ENCODE results near the gene NUP50. TPM values are rescaled to one million over a fixed set of nuclear protein-coding genes. Genes with fewer than 3 reads are reported as not detected.

NUP50 gene
- total RNA-seq, 1 experiment from 2014 or later, result 49.8 TPM

DNA sequence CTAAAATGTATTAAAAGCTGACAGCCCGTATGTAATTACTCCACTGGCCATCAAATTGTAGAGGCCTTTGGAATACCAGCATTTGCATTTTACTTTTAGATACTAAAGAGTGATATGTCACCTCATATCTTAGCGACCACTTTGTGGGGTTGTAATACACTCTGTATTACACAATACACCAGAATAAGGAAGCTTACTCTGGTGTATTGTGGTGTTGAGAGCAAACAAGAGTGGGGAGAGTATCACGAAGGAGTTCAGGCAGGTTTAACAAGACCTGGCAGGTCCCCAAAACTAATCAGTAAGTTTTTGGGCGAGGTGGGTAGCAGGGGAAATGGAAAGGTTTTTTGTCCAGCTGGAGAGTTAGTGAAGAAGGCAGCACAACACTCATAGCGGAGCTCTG is 3.2 kb downstream of the NUP50 start:
- Histone ChIP-seq H3K27ac (ENCODE audit: low read length) (no peak overlapping the region), H3K36me3 (ENCODE audit: insufficient read depth, low read length) (peaks cover 49% of the 10 kb centered on the region), H3K4me3 (ENCODE audit: low read length) (no peak overlapping the region), H3K4me1 (ENCODE audit: low read length) (peaks cover 18% of the 10 kb centered on the region), H2AFZ (ENCODE audit: low read length) (no peak overlapping the region), H3K9me3 (ENCODE audit: low read length) (no peaks in the 10 kb centered on the region), H3K9ac (ENCODE audit: low read length) (no peak overlapping the region), H3K27me3 (ENCODE audit: low read length) (no peaks in the 10 kb centered on the region), H4K20me1 (ENCODE audit: insufficient read depth, low read depth, low read length) (peaks cover 20% of the 10 kb centered on the region), H3K79me2 (ENCODE audit: low read length) (peaks cover 93% of the 10 kb centered on the region), H3K9me2 (replicated peaks; ENCODE audit: insufficient read depth, low read length) (no peaks in the 10 kb centered on the region), H3K4me2 (ENCODE audit: low read depth, low read length, poor library complexity, severe bottlenecking) (no peak overlapping the region)
- no peak for DNase-seq

- no peaks in the 10 kb centered on the region for H3K27me3 ChIP-seq (ENCODE audit: low read length)
- H3K36me3 ChIP-seq (ENCODE audit: insufficient read depth, low read length), result peaks cover 64% of the 10 kb centered on the region
- H3K4me1 ChIP-seq (ENCODE audit: low read length), result peaks cover 11% of the 10 kb centered on the region
- H4K20me1 ChIP-seq (ENCODE audit: insufficient read depth, low read depth, low read length), result peaks cover 23% of the 10 kb centered on the region
- H3K4me2 ChIP-seq (ENCODE audit: low read depth, low read length, poor library complexity, severe bottlenecking), result no peak overlapping the region
- H3K79me2 ChIP-seq (ENCODE audit: low read length), result peaks cover 96% of the 10 kb centered on the region
- no peak overlapping the region for H3K4me3 ChIP-seq (ENCODE audit: low read length)
- DNase-seq, result no peak
- no peaks in the 10 kb centered on the region for H3K9me3 ChIP-seq (ENCODE audit: low read length)
- no peak overlapping the region for H3K9ac ChIP-seq (ENCODE audit: low read length)
- no peaks in the 10 kb centered on the region for H3K9me2 ChIP-seq (replicated peaks; ENCODE audit: insufficient read depth, low read length)
- H2AFZ ChIP-seq (ENCODE audit: low read length), result no peak overlapping the region
- no peak overlapping the region for H3K27ac ChIP-seq (ENCODE audit: low read length)
Observed at GRCh38 chr22:45169591-45170466, 6.1 kb downstream of the NUP50 start.

DNA sequence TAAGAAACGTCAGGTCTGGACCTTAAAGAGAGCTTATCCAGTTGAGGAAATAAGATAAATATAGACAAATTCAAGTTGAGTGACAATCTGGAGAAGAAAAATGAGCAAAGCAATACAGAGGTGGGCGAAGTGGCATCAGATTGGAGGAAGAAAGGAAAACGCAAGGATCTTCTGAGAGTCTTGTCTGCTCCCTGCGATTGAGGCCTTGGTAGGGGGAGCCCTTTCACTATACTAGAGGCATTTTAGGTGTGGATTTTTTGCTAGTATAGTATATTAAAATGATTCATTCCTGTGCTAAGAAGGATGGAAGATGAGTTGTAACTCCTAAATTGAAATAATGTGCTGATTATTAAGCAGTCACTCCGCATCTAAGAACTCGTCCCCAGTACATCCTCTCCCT is 8.1 kb downstream of the NUP50 start:
- Histone ChIP-seq H3K27me3 (ENCODE audit: low read length) (no peaks in the 10 kb centered on the region), H3K4me3 (ENCODE audit: low read length) (no peak overlapping the region), H3K9me3 (ENCODE audit: low read length) (no peaks in the 10 kb centered on the region), H3K9me2 (replicated peaks; ENCODE audit: insufficient read depth, low read length) (no peaks in the 10 kb centered on the region), H3K36me3 (ENCODE audit: insufficient read depth, low read length) (peaks cover 74% of the 10 kb centered on the region), H2AFZ (ENCODE audit: low read length) (no peak overlapping the region), H3K4me1 (ENCODE audit: low read length) (no peaks in the 10 kb centered on the region), H4K20me1 (ENCODE audit: insufficient read depth, low read depth, low read length) (peaks cover 28% of the 10 kb centered on the region), H3K27ac (ENCODE audit: low read length) (no peak overlapping the region), H3K4me2 (ENCODE audit: low read depth, low read length, poor library complexity, severe bottlenecking) (no peak overlapping the region), H3K9ac (ENCODE audit: low read length) (no peak overlapping the region), H3K79me2 (ENCODE audit: low read length) (peaks cover 94% of the 10 kb centered on the region)
- no peak for DNase-seq

GRCh38 chr22:45172881-45173585 is 9.3 kb downstream of the NUP50 start:
- no peak for DNase-seq
- no peak overlapping the region for H3K4me2 ChIP-seq (ENCODE audit: low read depth, low read length, poor library complexity, severe bottlenecking)
- no peaks in the 10 kb centered on the region for H3K4me1 ChIP-seq (ENCODE audit: low read length)
- H3K27me3 ChIP-seq (ENCODE audit: low read length), result no peaks in the 10 kb centered on the region
- no peak overlapping the region for H3K9ac ChIP-seq (ENCODE audit: low read length)
- no peak overlapping the region for H3K4me3 ChIP-seq (ENCODE audit: low read length)
- no peak overlapping the region for H3K27ac ChIP-seq (ENCODE audit: low read length)
- peaks cover 29% of the 10 kb centered on the region for H4K20me1 ChIP-seq (ENCODE audit: insufficient read depth, low read depth, low read length)
- H3K9me2 ChIP-seq (replicated peaks; ENCODE audit: insufficient read depth, low read length), result no peaks in the 10 kb centered on the region
- no peak overlapping the region for H2AFZ ChIP-seq (ENCODE audit: low read length)
- peaks cover 93% of the 10 kb centered on the region for H3K79me2 ChIP-seq (ENCODE audit: low read length)
- peaks cover 68% of the 10 kb centered on the region; the same call in 1 of the 2 replicates for H3K36me3 ChIP-seq (ENCODE audit: insufficient read depth, low read length)
- H3K9me3 ChIP-seq (ENCODE audit: low read length), result no peaks in the 10 kb centered on the region

- Histone ChIP-seq H3K4me1 (ENCODE audit: low read length) (no peaks in the 10 kb centered on the region), H4K20me1 (ENCODE audit: insufficient read depth, low read depth, low read length) (0 out of 2 replicates have a peak, but pooled peaks cover 30% of the 10 kb centered on the region), H3K4me3 (ENCODE audit: low read length) (no peak overlapping the region), H3K9ac (ENCODE audit: low read length) (no peak overlapping the region), H3K79me2 (ENCODE audit: low read length) (peaks cover 70% of the 10 kb centered on the region), H3K4me2 (ENCODE audit: low read depth, low read length, poor library complexity, severe bottlenecking) (no peak overlapping the region), H3K36me3 (ENCODE audit: insufficient read depth, low read length) (peaks cover 67% of the 10 kb centered on the region), H3K27ac (ENCODE audit: low read length) (no peak overlapping the region), H3K9me2 (replicated peaks; ENCODE audit: insufficient read depth, low read length) (no peaks in the 10 kb centered on the region), H2AFZ (ENCODE audit: low read length) (no peak overlapping the region), H3K27me3 (ENCODE audit: low read length) (no peaks in the 10 kb centered on the region), H3K9me3 (ENCODE audit: low read length) (no peaks in the 10 kb centered on the region)
- DNase-seq, result no peak
Observed at GRCh38 chr22:45179276-45180049, 15.7 kb downstream of the NUP50 start.

- no peak overlapping the region for H3K27ac ChIP-seq (ENCODE audit: low read length)
- H3K79me2 ChIP-seq (ENCODE audit: low read length), result peaks cover 63% of the 10 kb centered on the region
- H3K4me1 ChIP-seq (ENCODE audit: low read length), result no peaks in the 10 kb centered on the region
- no peaks in the 10 kb centered on the region for H3K27me3 ChIP-seq (ENCODE audit: low read length)
- 0 out of 2 replicates have a peak, but pooled peaks cover 26% of the 10 kb centered on the region for H4K20me1 ChIP-seq (ENCODE audit: insufficient read depth, low read depth, low read length)
- peaks cover 59% of the 10 kb centered on the region for H3K36me3 ChIP-seq (ENCODE audit: insufficient read depth, low read length)
- H3K9ac ChIP-seq (ENCODE audit: low read length), result no peak overlapping the region
- H3K4me2 ChIP-seq (ENCODE audit: low read depth, low read length, poor library complexity, severe bottlenecking), result no peak overlapping the region
- no peak overlapping the region for H2AFZ ChIP-seq (ENCODE audit: low read length)
- no peak overlapping the region for H3K4me3 ChIP-seq (ENCODE audit: low read length)
- H3K9me3 ChIP-seq (ENCODE audit: low read length), result no peaks in the 10 kb centered on the region
- DNase-seq, result no peak
- H3K9me2 ChIP-seq (replicated peaks; ENCODE audit: insufficient read depth, low read length), result no peaks in the 10 kb centered on the region
Observed at GRCh38 chr22:45180146-45180679, 16.5 kb downstream of the NUP50 start.

DNA sequence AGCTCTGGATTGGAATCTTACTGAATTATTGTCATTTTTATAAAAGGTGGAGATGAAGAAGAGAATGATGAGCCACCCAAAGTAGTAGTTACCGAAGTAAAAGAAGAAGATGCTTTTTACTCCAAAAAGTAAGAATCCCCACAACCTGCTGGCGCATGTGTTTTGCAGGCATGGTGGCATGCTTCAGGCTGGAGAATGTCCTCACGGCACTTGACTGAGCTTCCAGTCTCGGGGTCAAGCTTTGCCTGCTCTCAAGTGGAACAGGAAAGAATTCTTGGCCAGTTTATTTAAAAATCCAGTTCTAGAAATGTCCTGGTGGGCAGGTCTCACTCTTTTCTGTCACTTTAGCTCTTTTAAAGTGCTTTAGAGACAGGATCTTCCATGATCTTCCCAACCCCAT is 17.5 kb downstream of the NUP50 start:
- Histone ChIP-seq H3K9ac (ENCODE audit: low read length) (no peak overlapping the region), H3K36me3 (ENCODE audit: insufficient read depth, low read length) (peaks cover 51% of the 10 kb centered on the region), H3K9me2 (replicated peaks; ENCODE audit: insufficient read depth, low read length) (no peaks in the 10 kb centered on the region), H3K27me3 (ENCODE audit: low read length) (no peaks in the 10 kb centered on the region), H3K4me3 (ENCODE audit: low read length) (no peak overlapping the region), H2AFZ (ENCODE audit: low read length) (no peak overlapping the region), H3K27ac (ENCODE audit: low read length) (no peak overlapping the region), H3K9me3 (ENCODE audit: low read length) (no peaks in the 10 kb centered on the region), H3K4me1 (ENCODE audit: low read length) (no peaks in the 10 kb centered on the region), H3K4me2 (ENCODE audit: low read depth, low read length, poor library complexity, severe bottlenecking) (no peak overlapping the region), H3K79me2 (ENCODE audit: low read length) (peaks cover 55% of the 10 kb centered on the region), H4K20me1 (ENCODE audit: insufficient read depth, low read depth, low read length) (0 out of 2 replicates have a peak, but pooled peaks cover 21% of the 10 kb centered on the region)
- no peak for DNase-seq
